Neural cell (in vitro differentiated cells): Measurements from ENCODE around the gene FNDC11. TPM values are rescaled to one million over a fixed set of nuclear protein-coding genes. Genes with fewer than 3 reads are reported as not detected.

Experiments
- H2AFZ ChIP-seq: fragments of 200-600, 300-800 bp; sonication (generic), shearing (Covaris generic); 2 replicates; pipeline ENCODE4 v1.6.0; 2014; ENCODE audit warnings: low read depth, mild to moderate bottlenecking, antibody characterized with exemption, low read length, moderate library complexity
- H3F3A ChIP-seq: fragments of 200-600 bp; shearing (Covaris generic); 2 replicates; pipeline ENCODE4 v1.6.1; 2016; ENCODE audit warnings: mild to moderate bottlenecking, moderate library complexity, mixed read lengths, antibody characterized with exemption, low read length; ENCODE audit not compliant: insufficient read depth, poor library complexity, severe bottlenecking
- H3K27ac ChIP-seq: fragments of 200-600, 300-800 bp; sonication (generic), shearing (Covaris generic); 2 replicates; pipeline ENCODE4 v1.5.1; 2014; ENCODE audit warnings: mild to moderate bottlenecking, low read length, moderate library complexity
- H3K27me3 ChIP-seq: fragments of 300-800, 200-600 bp; sonication (generic), shearing (Covaris generic); 2 replicates; pipeline ENCODE4 v1.6.0; 2014; ENCODE audit warnings: mild to moderate bottlenecking, low read depth, low read length, moderate library complexity; ENCODE audit not compliant: insufficient read depth
- H3K36me3 ChIP-seq: fragments of 300-800, 200-600 bp; sonication (generic), shearing (Covaris generic); 2 replicates; pipeline ENCODE4 v1.5.1; 2014; ENCODE audit warnings: mild to moderate bottlenecking, antibody characterized with exemption, low read length, moderate library complexity; ENCODE audit not compliant: insufficient read depth
- H3K4me2 ChIP-seq: fragments of 300-800, 200-600 bp; sonication (generic), shearing (Covaris generic); 2 replicates; pipeline ENCODE4 v1.6.0; 2014; ENCODE audit warnings: mild to moderate bottlenecking, low read length
- H3K4me3 ChIP-seq: fragments of 300-800, 200-600 bp; sonication (generic), shearing (Covaris generic); 2 replicates; pipeline ENCODE4 v1.5.1; 2014; ENCODE audit warnings: mild to moderate bottlenecking, low read length, moderate library complexity
- H3K79me2 ChIP-seq: fragments of 200-600 bp; shearing (Covaris generic); replicated peaks from 2 replicates; pipeline ENCODE4 v1.6.0; 2014; ENCODE audit warnings: mild to moderate bottlenecking, low read length, moderate library complexity; ENCODE audit not compliant: insufficient read depth
- H3K9ac ChIP-seq: fragments of 300-800, 200-600 bp; sonication (generic), shearing (Covaris generic); 2 replicates; pipeline ENCODE4 v1.6.1; 2016; ENCODE audit warnings: mild to moderate bottlenecking, low read length, mixed read lengths
- H3K9me2 ChIP-seq: fragments of 200-600 bp; shearing (Covaris generic); 2 replicates; pipeline ENCODE4 v1.6.1; 2016; ENCODE audit warnings: mild to moderate bottlenecking, low read length, mixed read lengths; ENCODE audit not compliant: insufficient read depth
- H3K9me3 ChIP-seq: fragments of 200-600, 300-800 bp; sonication (generic), shearing (Covaris generic); 2 replicates; pipeline ENCODE4 v1.6.1; 2016; ENCODE audit warnings: mild to moderate bottlenecking, mixed run types, low read length, moderate library complexity, mixed read lengths
- H4K20me1 ChIP-seq: fragments of 200-600 bp; shearing (Covaris generic); 2 replicates; pipeline ENCODE4 v1.6.1; 2016; ENCODE audit warnings: mild to moderate bottlenecking, mixed run types; ENCODE audit not compliant: insufficient read depth
- CTCF ChIP-seq: fragments of 450-650 bp; IDR thresholded peaks from 2 replicates; pipeline ENCODE4 v1.5.1; 2014; ENCODE audit warnings: antibody characterized with exemption, mild to moderate bottlenecking, moderate library complexity; ENCODE audit not compliant: poor library complexity, severe bottlenecking
- EP300 ChIP-seq: fragments of 450-650 bp; conservative IDR thresholded peaks from 2 replicates; pipeline ENCODE4 v1.6.1; 2014; ENCODE audit warnings: antibody characterized with exemption, mild to moderate bottlenecking, moderate library complexity; ENCODE audit not compliant: poor library complexity, severe bottlenecking
- EZH2 ChIP-seq: fragments of 200-600, 300-800 bp; shearing (Covaris generic), sonication (generic); IDR thresholded peaks from 2 replicates; pipeline ENCODE4 v1.6.1; 2014; ENCODE audit warnings: antibody characterized with exemption, low read length, borderline replicate concordance, mild to moderate bottlenecking; ENCODE audit not compliant: insufficient read depth, poor library complexity, severe bottlenecking
- MXI1 ChIP-seq: fragments of 450-650 bp; conservative IDR thresholded peaks from 2 replicates; pipeline ENCODE4 v1.6.1; 2014; ENCODE audit warnings: antibody characterized with exemption, mild to moderate bottlenecking; ENCODE audit not compliant: poor library complexity, severe bottlenecking
- POLR2AphosphoS5 ChIP-seq: IDR thresholded peaks from 2 replicates; pipeline ENCODE4 v1.6.1; 2012
- RAD21 ChIP-seq: fragments of 450-650 bp; conservative IDR thresholded peaks from 2 replicates; pipeline ENCODE4 v1.6.1; 2014; ENCODE audit warnings: antibody characterized with exemption, mild to moderate bottlenecking, moderate library complexity
- REST ChIP-seq: IDR thresholded peaks from 2 replicates; pipeline ENCODE4 v1.6.1; 2012; ENCODE audit warnings: borderline replicate concordance
- SMC3 ChIP-seq: fragments of 450-650 bp; conservative IDR thresholded peaks from 2 replicates; pipeline ENCODE4 v1.6.1; 2014; ENCODE audit warnings: antibody characterized with exemption, mild to moderate bottlenecking, moderate library complexity; ENCODE audit not compliant: poor library complexity
- TAF1 ChIP-seq: IDR thresholded peaks from 2 replicates; pipeline ENCODE4 v1.6.1; 2012; ENCODE audit warnings: low read depth
- polyA plus RNA-seq: library from polyadenylated mRNA; depleted of rRNA; stranded (reverse); fragments of >200 nt; gene quantifications from 2 replicates; pipeline ENCODE4 v1.2.3, GENCODE V29; 2014

Gene FNDC11
- polyA plus RNA-seq, 1 donor from 2014 or later: 1.9 TPM

- Histone ChIP-seq H3K4me2 (no peak within 1 kb of the TSS), H3K27me3 (no peaks in the 10 kb centered on the region), H3K27ac (no peak within 1 kb of the TSS), H3K36me3 (no peaks in the 10 kb centered on the region), H3K9me3 (no peaks in the 10 kb centered on the region), H3F3A (no peaks in the 10 kb centered on the region), H3K79me2 (no peaks in the 10 kb centered on the region), H4K20me1 (no peaks in the 10 kb centered on the region), H3K4me3 (no peak within 1 kb of the TSS), H3K9ac (no peak within 1 kb of the TSS), H3K9me2 (no peaks in the 10 kb centered on the region), H2AFZ (no peak within 1 kb of the TSS)
- TF ChIP-seq EP300: no peak
- TF ChIP-seq MXI1: no peak
- no peak for TF ChIP-seq CTCF
- TF ChIP-seq RAD21: no peak
- TF ChIP-seq TAF1: no peak
- TF ChIP-seq EZH2: no peak
- TF ChIP-seq POLR2AphosphoS5: no peak
- TF ChIP-seq REST: no peak
- no peak for TF ChIP-seq SMC3
Observed at GRCh38 chr20:63536997-63537524, 16.9 kb upstream of the FNDC11 start, which contains the start of gene PTK6. Gene PTK6 (minus strand): TSS chr20:63537376. CDS start chr20:63537314, 62 bp downstream.

GRCh38 chr20:63537525-63538203, 16.3 kb upstream of the FNDC11 start:
- Histone ChIP-seq H3K79me2 (no peaks in the 10 kb centered on the region), H3K9ac (no peak overlapping the region), H3K27ac (no peak overlapping the region), H3K36me3 (no peaks in the 10 kb centered on the region), H3K27me3 (no peaks in the 10 kb centered on the region), H4K20me1 (no peaks in the 10 kb centered on the region), H3K4me2 (no peak overlapping the region), H3F3A (no peaks in the 10 kb centered on the region), H3K4me3 (no peak overlapping the region), H2AFZ (no peak overlapping the region), H3K9me3 (no peaks in the 10 kb centered on the region), H3K9me2 (no peaks in the 10 kb centered on the region)
- TF ChIP-seq EZH2 (no peak), TAF1 (no peak), RAD21 (peak; percentile 91), CTCF (peak; percentile 89), SMC3 (peak; percentile 85)
